ENCODE measurements around the gene OPN1MW. TPM values are rescaled to one million over a fixed set of nuclear protein-coding genes. Genes with fewer than 3 reads are reported as not detected.

Gene OPN1MW
- not detected in 2 replicates for total RNA-seq

GRCh38 chrX:154182296-154182695 is at the start of gene OPN1MW:
Gene OPN1MW (plus strand): TSS chrX:154182596. CDS start chrX:154182678, 82 bp downstream.

GRCh38 chrX:154144010-154144409 is 38.4 kb upstream of the OPN1MW start, which contains the start of gene OPN1LW:
Gene OPN1LW (plus strand): TSS chrX:154144243. CDS start chrX:154144284, 41 bp downstream.

GRCh38 chrX:154219456-154219855 is 37.1 kb downstream of the OPN1MW start, which contains the start of gene OPN1MW2:
Gene OPN1MW2 (plus strand): TSS chrX:154219756. CDS start chrX:154219816, 60 bp downstream.

Other genes with a start within 250 kb of the OPN1MW start
- gene NAA10, start 247.6 kb upstream of the OPN1MW start, total RNA-seq, result 61.4 and 74.2 TPM in 2 replicates
- 2.1 and 5.5 TPM in 2 replicates for gene RENBP, start 238.0 kb upstream of the OPN1MW start, total RNA-seq
- gene HCFC1, start 210.8 kb upstream of the OPN1MW start, total RNA-seq, result 9.4 and 13.2 TPM in 2 replicates
- gene TMEM187, start 209.8 kb upstream of the OPN1MW start, total RNA-seq, result 4.9 and 8.9 TPM in 2 replicates
- 108 and 113 TPM in 2 replicates for gene IRAK1, start 162.7 kb upstream of the OPN1MW start, total RNA-seq
- 12.0 and 16.4 TPM in 2 replicates for gene MECP2, start 84.9 kb upstream of the OPN1MW start, total RNA-seq
- gene OPN1LW, start 38.4 kb upstream of the OPN1MW start, total RNA-seq, result not detected in 2 replicates
- not detected in 2 replicates for gene OPN1MW2, start 37.2 kb downstream of the OPN1MW start, total RNA-seq
- gene OPN1MW3, start 75.0 kb downstream of the OPN1MW start, total RNA-seq, result not detected in 2 replicates
- not detected in 2 replicates for gene TEX28, start 112.5 kb downstream of the OPN1MW start, total RNA-seq
- gene TKTL1, start 113.2 kb downstream of the OPN1MW start, total RNA-seq, result not detected in 2 replicates
- 796 and 1,439 TPM in 2 replicates for gene FLNA, start 192.0 kb downstream of the OPN1MW start, total RNA-seq
- gene EMD, start 196.7 kb downstream of the OPN1MW start, total RNA-seq, result 17.3 and 17.4 TPM in 2 replicates
- gene RPL10, start 215.8 kb downstream of the OPN1MW start, total RNA-seq, result 5,235 and 8,047 TPM in 2 replicates
- 65.8 and 69.7 TPM in 2 replicates for gene DNASE1L1, start 226.7 kb downstream of the OPN1MW start, total RNA-seq
- gene TAFAZZIN, start 228.9 kb downstream of the OPN1MW start, total RNA-seq, result 23.7 and 27.0 TPM in 2 replicates
- gene ATP6AP1, start 246.1 kb downstream of the OPN1MW start, total RNA-seq, result 69.6 and 81.0 TPM in 2 replicates

Data from tracheal epithelial cell (primary cell).